Activated CD8-positive, alpha-beta memory T cell treated with anti-CD3 and anti-CD28 coated beads, Interleukin-2, amount 50 U/mL, for 24 hours (primary cell): ENCODE measurements around the gene SPDYE3.

ENCODE experiments used
- DNase-seq: peaks from one replicate; pipeline ENCODE4 v3.0.0-alpha.2; 2020; ENCODE audit errors: extremely low read depth

The SPDYE3 gene

DNA sequence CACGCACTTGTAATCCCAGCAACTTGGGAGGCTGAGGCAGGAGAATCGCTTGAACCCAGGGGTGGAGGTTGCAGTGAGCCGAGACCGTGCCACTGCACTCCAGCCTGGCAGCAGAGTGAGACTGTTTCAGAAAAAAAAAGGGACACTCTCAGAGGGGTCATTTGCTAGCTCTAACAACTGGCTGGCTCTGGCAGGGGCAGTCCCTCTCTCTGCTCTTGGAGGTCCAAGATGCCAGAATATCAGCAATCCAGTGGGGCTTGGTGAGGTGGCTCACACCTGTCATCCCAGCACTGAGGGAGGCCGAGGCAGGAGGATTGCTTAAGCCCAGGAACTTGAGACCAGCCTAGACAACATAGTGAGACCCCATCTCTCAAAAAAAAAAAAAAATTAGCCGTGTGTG is 63.2 kb downstream of the SPDYE3 start:
- no peak for DNase-seq

DNA sequence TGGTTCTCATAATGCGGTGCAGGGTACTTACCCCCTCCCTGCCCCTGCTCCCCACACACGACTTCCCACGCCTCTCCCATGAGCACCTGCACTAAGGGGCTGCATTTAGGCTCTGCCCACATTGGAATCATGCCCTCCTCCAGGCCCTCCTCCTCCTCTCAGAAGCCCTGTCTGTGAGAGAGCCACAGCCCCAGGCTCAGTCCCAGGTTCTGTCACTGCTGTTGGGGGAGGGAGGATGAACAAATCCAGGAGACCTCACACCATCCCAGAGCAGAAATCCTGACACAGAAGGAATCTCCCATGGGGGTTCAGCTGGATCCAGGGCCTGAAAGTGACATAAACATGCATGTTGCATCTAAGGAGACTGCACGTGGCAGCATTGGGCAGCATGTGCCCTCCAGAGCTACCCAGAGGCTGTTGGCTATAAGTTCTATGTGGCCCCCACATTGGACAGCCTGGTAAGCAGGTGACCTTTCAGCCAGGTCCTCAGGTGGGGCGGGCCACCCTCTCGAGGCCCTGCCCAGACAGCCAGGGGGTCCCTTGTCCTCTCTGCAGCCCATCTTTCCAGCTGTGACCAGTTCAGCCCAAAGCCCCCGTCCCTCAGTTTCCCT is 64.2 kb downstream of the SPDYE3 start:
- no peak for DNase-seq
